HG02885 (cell line): Measurements from ENCODE around the gene PLA2R1.
"Not testable (repeated sequence)": the region's sequence is repeated elsewhere in the genome, so short reads cannot be mapped to it uniquely, and the experiment has no call there.

Experiments used
- ATAC-seq: cut with Tn5 transposase; IDR thresholded peaks from one replicate; pipeline ENCODE4 v1.9.1; 2021; ENCODE audit warnings: mild to moderate bottlenecking; ENCODE audit not compliant: unreplicated experiment, poor library complexity

Gene PLA2R1

GRCh38 chr2:159987181-159987580 lies 75.2 kb downstream of the PLA2R1 start:
- ATAC-seq: no peak

- no peak for ATAC-seq
Measured at GRCh38 chr2:159985656-159986055, 76.8 kb downstream of the PLA2R1 start.

GRCh38 chr2:159984034-159984433 lies 78.4 kb downstream of the PLA2R1 start:
- ATAC-seq: no peak

GRCh38 chr2:159982842-159983785 lies 79.3 kb downstream of the PLA2R1 start:
- no peak for ATAC-seq

- ATAC-seq: no peak
Measured at GRCh38 chr2:159982270-159982669, 80.1 kb downstream of the PLA2R1 start.

GRCh38 chr2:159976527-159977160 lies 85.8 kb downstream of the PLA2R1 start:
- ATAC-seq: no peak

- ATAC-seq: no peak
Measured at GRCh38 chr2:159973325-159973724, 89.1 kb downstream of the PLA2R1 start.

- ATAC-seq: no peak
Measured at GRCh38 chr2:159971365-159972152, 90.9 kb downstream of the PLA2R1 start.

GRCh38 chr2:159970548-159970947 lies 91.9 kb downstream of the PLA2R1 start:
- ATAC-seq: not testable (repeated sequence)

GRCh38 chr2:159968279-159968900 lies 94.0 kb downstream of the PLA2R1 start:
- peak; percentile 53 for ATAC-seq

GRCh38 chr2:159963700-159964099 lies 98.7 kb downstream of the PLA2R1 start:
- ATAC-seq: peak; percentile 91

GRCh38 chr2:159962513-159962912 lies 99.9 kb downstream of the PLA2R1 start:
- not testable (repeated sequence) for ATAC-seq

GRCh38 chr2:159961451-159961850 lies 101.0 kb downstream of the PLA2R1 start:
- no peak for ATAC-seq

GRCh38 chr2:159961037-159961436 lies 101.4 kb downstream of the PLA2R1 start:
- no peak for ATAC-seq

- ATAC-seq: peak; percentile 44
Measured at GRCh38 chr2:159960414-159960813, 102.0 kb downstream of the PLA2R1 start.

GRCh38 chr2:159959136-159959535 lies 103.3 kb downstream of the PLA2R1 start:
- no peak for ATAC-seq

GRCh38 chr2:159953136-159953823 lies 109.1 kb downstream of the PLA2R1 start:
- no peak for ATAC-seq

GRCh38 chr2:159946326-159946999 lies 116.0 kb downstream of the PLA2R1 start:
- no peak for ATAC-seq

- ATAC-seq: no peak
Measured at GRCh38 chr2:159944874-159945273, 117.5 kb downstream of the PLA2R1 start.
